Fibroblast of lung (primary cell): ENCODE data around the gene EBF4. TPM values are rescaled to one million over a fixed set of nuclear protein-coding genes. Genes with fewer than 3 reads are reported as not detected.

ENCODE experiments used
- DNase-seq, 2 donors: peaks; one replicate each; pipeline versions ENCODE4 v3.0.0 to v3.0.0-alpha.2; 2010; ENCODE audit warnings: low read depth in 2 of 2
- H2AFZ ChIP-seq: 2 replicates; pipeline ENCODE4 v1.5.1; 2012; ENCODE audit warnings: low read length, control low read depth, inconsistent platforms
- H3K27ac ChIP-seq: 2 replicates; pipeline ENCODE4 v1.5.1; 2011; ENCODE audit warnings: low read length, control low read depth; ENCODE audit not compliant: insufficient read depth
- H3K27me3 ChIP-seq: 2 replicates; pipeline ENCODE4 v1.5.1; 2011; ENCODE audit warnings: mild to moderate bottlenecking, low read length; ENCODE audit not compliant: control insufficient read depth, insufficient read depth
- H3K36me3 ChIP-seq: 2 replicates; pipeline ENCODE4 v1.5.1; 2011; ENCODE audit warnings: low read length; ENCODE audit not compliant: control insufficient read depth, insufficient read depth
- H3K4me1 ChIP-seq: 2 replicates; pipeline ENCODE4 v1.5.1; 2011; ENCODE audit warnings: low read length; ENCODE audit not compliant: control insufficient read depth, insufficient read depth; ENCODE audit errors: extremely low read depth
- H3K4me2 ChIP-seq: 2 replicates; pipeline ENCODE4 v1.5.1; 2011; ENCODE audit warnings: low read length, control low read depth; ENCODE audit not compliant: insufficient read depth; ENCODE audit errors: extremely low read depth
- H3K4me3 ChIP-seq, 4 experiments: fragments of 200-600 bp in 1 of 4; sonication (generic) in 1 of 4; replicated peaks in 1 of 4; 2 replicates each; pipeline ENCODE4 v1.5.1; 2011 to 2016; ENCODE audit warnings: low read length in 4 of 4, low read depth in 3 of 4, mild to moderate bottlenecking in 3 of 4, control low read depth in 2 of 4, inconsistent platforms in 1 of 4, mixed read lengths in 1 of 4; ENCODE audit not compliant: insufficient read depth in 1 of 4; ENCODE audit errors: control extremely low read depth in 1 of 4
- H3K79me2 ChIP-seq: 2 replicates; pipeline ENCODE4 v1.5.1; 2012; ENCODE audit warnings: mild to moderate bottlenecking, low read length, inconsistent platforms; ENCODE audit not compliant: control insufficient read depth, insufficient read depth
- H3K9ac ChIP-seq: 2 replicates; pipeline ENCODE4 v1.5.1; 2011; ENCODE audit warnings: mild to moderate bottlenecking, low read length, control low read depth; ENCODE audit not compliant: insufficient read depth
- H3K9me3 ChIP-seq: 2 replicates; pipeline ENCODE4 v1.5.1; 2012; ENCODE audit warnings: low read depth, low read length; ENCODE audit not compliant: control insufficient read depth, insufficient read depth
- H4K20me1 ChIP-seq: 2 replicates; pipeline ENCODE4 v1.5.1; 2011; ENCODE audit warnings: low read length; ENCODE audit not compliant: control insufficient read depth, insufficient read depth; ENCODE audit errors: extremely low read depth
- CTCF ChIP-seq, 2 donors: IDR thresholded peaks in 1 of 2; conservative IDR thresholded peaks in 1 of 2; 1 replicate in 1 of 2; 2 replicates in 1 of 2; pipeline ENCODE4 v1.5.1; 2011 to 2012; ENCODE audit warnings: low read length in 2 of 2, control low read depth in 1 of 2, inconsistent platforms in 1 of 2, low read depth in 1 of 2, mild to moderate bottlenecking in 1 of 2
- EZH2 ChIP-seq: IDR thresholded peaks from 2 replicates; pipeline ENCODE4 v1.5.1; 2012; ENCODE audit warnings: low read length, control low read depth, mild to moderate bottlenecking; ENCODE audit errors: missing control alignments
- polyA plus RNA-seq, 2 donors: library from polyadenylated mRNA; depleted of rRNA in 1 of 2; stranded (reverse) in 1 of 2; unstranded in 1 of 2; fragments of >200 nt; gene quantifications; 2 replicates each; pipeline ENCODE4 v1.2.1, GENCODE V29; 2011 to 2012; ENCODE audit warnings: missing spikeins in 1 of 2
- total RNA-seq: library from RNA; depleted of rRNA; stranded (reverse); fragments of >200 nt; gene quantifications from 2 replicates; pipeline ENCODE4 v1.2.1, GENCODE V29; 2014

Gene EBF4
- total and polyA plus RNA-seq, 2 donors (not counting 1 experiment from before 2014, with no cell fraction given), result 0.35 to 0.99 TPM

GRCh38 chr20:2663364-2663886 is 29.2 kb upstream of the EBF4 start:
- TF ChIP-seq EZH2, result no peak
- no peak for TF ChIP-seq CTCF (conservative IDR thresholded peaks at IDR 0.05 in 1 of 2, IDR thresholded peaks at IDR 0.05 in 1 of 2; ENCODE audit: low read depth in 1 of 2, low read length in 2 of 2)
- Histone ChIP-seq H3K4me2 (peak overlapping the region; percentile 97), H3K4me1 (no peaks in the 10 kb centered on the region), H4K20me1 (no peaks in the 10 kb centered on the region), H3K27ac (peak overlapping the region; percentile 93), H3K36me3 (peaks cover 10% of the 10 kb centered on the region), H2AFZ (no peak overlapping the region), H3K9ac (peak overlapping the region; percentile 89), H3K9me3 (no peaks in the 10 kb centered on the region), H3K27me3 (peaks cover 4% of the 10 kb centered on the region), H3K4me3 (peak overlapping the region; percentile 71 to 98 (median 86)), H3K79me2 (peaks cover 10% of the 10 kb centered on the region)
- no peak for DNase-seq

- Histone ChIP-seq H3K79me2 (peaks cover 10% of the 10 kb centered on the region), H3K36me3 (peaks cover 7% of the 10 kb centered on the region), H3K27me3 (peaks cover 4% of the 10 kb centered on the region), H3K9ac (peak within 1 kb of the TSS; percentile 89), H3K27ac (peak within 1 kb of the TSS; percentile 93), H2AFZ (peak within 1 kb of the TSS; percentile 84), H3K4me2 (peak within 1 kb of the TSS; percentile 97), H3K4me3 (peak within 1 kb of the TSS; percentile 71 to 98 (median 86)), H3K9me3 (no peaks in the 10 kb centered on the region), H3K4me1 (no peaks in the 10 kb centered on the region), H4K20me1 (no peaks in the 10 kb centered on the region)
- DNase-seq, result peak; percentile 93
- TF ChIP-seq EZH2 (no peak), CTCF (conservative IDR thresholded peaks at IDR 0.05 in 1 of 2, IDR thresholded peaks at IDR 0.05 in 1 of 2; ENCODE audit: low read depth in 1 of 2, low read length in 2 of 2) (no peak)
Measured at GRCh38 chr20:2663887-2664719, 28.5 kb upstream of the EBF4 start, which contains the start of gene IDH3B. IDH3B (minus strand) TSS chr20:2664216; CDS start chr20:2664188, 28 bp downstream.

- Histone ChIP-seq H3K36me3 (no peaks in the 10 kb centered on the region), H2AFZ (no peak overlapping the region), H3K27me3 (no peaks in the 10 kb centered on the region), H3K4me1 (no peaks in the 10 kb centered on the region), H4K20me1 (no peaks in the 10 kb centered on the region), H3K9me3 (no peaks in the 10 kb centered on the region), H3K4me2 (no peak overlapping the region), H3K79me2 (no peaks in the 10 kb centered on the region), H3K4me3 (no peak overlapping the region), H3K9ac (no peak overlapping the region), H3K27ac (no peak overlapping the region)
- no peak for DNase-seq
- TF ChIP-seq CTCF (conservative IDR thresholded peaks at IDR 0.05 in 1 of 2, IDR thresholded peaks at IDR 0.05 in 1 of 2; ENCODE audit: low read depth in 1 of 2, low read length in 2 of 2) (peak in 1 of 2 donors; percentile 4), EZH2 (no peak)
Measured at GRCh38 chr20:2671977-2672376, 20.6 kb upstream of the EBF4 start.
